WTC11 (cell line): ENCODE measurements around the gene SEMA4C. TPM values are rescaled to one million over a fixed set of nuclear protein-coding genes. Genes with fewer than 3 reads are reported as not detected.

ENCODE experiments used
- ATAC-seq: fragments of 200-7000 bp; cut with Tn5 transposase; 2 replicates; pipeline ENCODE4 v1.10.0; 2021; ENCODE audit warnings: mild to moderate bottlenecking, moderate library complexity
- CTCF ChIA-PET: fragments of 300-600 bp; sonication (Branson Sonifier 250); formaldehyde crosslinking; loops from one replicate; lab custom pipeline; 2021; ENCODE audit warnings: antibody characterized with exemption; lab: Charles Lee
- POLR2A ChIA-PET: fragments of 350-600 bp; sonication (Branson Sonifier 250); formaldehyde crosslinking; loops from one replicate; lab custom pipeline; 2021; ENCODE audit warnings: antibody characterized with exemption; lab: Charles Lee
- DNase-seq: peaks from one replicate; pipeline ENCODE4 v3.0.0; 2021; ENCODE audit warnings: low spot score
- H3K27ac Mint-ChIP-seq: 2 replicates; pipeline ENCODE4 v1.8.0; 2021; ENCODE audit warnings: mixed read lengths
- H3K27me3 Mint-ChIP-seq: 2 replicates; pipeline ENCODE4 v1.8.0; 2021; ENCODE audit warnings: low read depth, mild to moderate bottlenecking, moderate library complexity, mixed read lengths
- H3K36me3 Mint-ChIP-seq: 2 replicates; pipeline ENCODE4 v1.8.0; 2021; ENCODE audit warnings: mixed read lengths
- H3K4me1 Mint-ChIP-seq: 2 replicates; pipeline ENCODE4 v1.8.0; 2022; ENCODE audit warnings: mixed read lengths
- H3K4me3 Mint-ChIP-seq: 2 replicates; pipeline ENCODE4 v1.8.0; 2021; ENCODE audit warnings: mild to moderate bottlenecking, moderate library complexity, mixed read lengths
- H3K9me3 Mint-ChIP-seq: 2 replicates; pipeline ENCODE4 v1.8.0; 2021; ENCODE audit warnings: mixed read lengths
- CBFB ChIP-seq: sonication (generic); formaldehyde crosslinking; IDR thresholded peaks from 2 replicates; pipeline ENCODE4 v1.8.1; 2022; ENCODE audit warnings: mild to moderate bottlenecking, low read depth, missing genetic modification reagents
- ERG ChIP-seq: fragments of 250-450 bp; sonication (Bioruptor Pico); IDR thresholded peaks from 2 replicates; pipeline ENCODE4 v1.8.0; 2021; ENCODE audit warnings: mild to moderate bottlenecking
- ESRRA ChIP-seq: sonication (generic); formaldehyde crosslinking; IDR thresholded peaks from 2 replicates; pipeline ENCODE4 v1.8.1; 2022; ENCODE audit warnings: mild to moderate bottlenecking, missing genetic modification reagents, borderline replicate concordance
- FOXP1 ChIP-seq: sonication (generic); formaldehyde crosslinking; IDR thresholded peaks from 2 replicates; pipeline ENCODE4 v1.8.0; 2022; ENCODE audit warnings: missing genetic modification reagents, mild to moderate bottlenecking, moderate library complexity, borderline replicate concordance
- HMGXB4 ChIP-seq: sonication (generic); formaldehyde crosslinking; IDR thresholded peaks from 2 replicates; pipeline ENCODE4 v1.8.1; 2023; ENCODE audit warnings: mild to moderate bottlenecking, moderate library complexity, missing genetic modification reagents
- IRF1 ChIP-seq: sonication (generic); formaldehyde crosslinking; IDR thresholded peaks from 2 replicates; pipeline ENCODE4 v1.8.0; 2023; ENCODE audit warnings: missing genetic modification reagents
- JAZF1 ChIP-seq: fragments of 250-450 bp; sonication (Bioruptor Pico); IDR thresholded peaks from 2 replicates; pipeline ENCODE4 v1.9.0; 2021; ENCODE audit warnings: moderate library complexity, mild to moderate bottlenecking, inconsistent platforms
- KAT7 ChIP-seq: sonication (generic); formaldehyde crosslinking; IDR thresholded peaks from 2 replicates; pipeline ENCODE4 v1.8.1; 2023; ENCODE audit warnings: missing genetic modification reagents, mild to moderate bottlenecking, borderline replicate concordance
- MAX ChIP-seq: sonication (generic); formaldehyde crosslinking; IDR thresholded peaks from 2 replicates; pipeline ENCODE4 v1.8.0; 2022; ENCODE audit warnings: mild to moderate bottlenecking, missing genetic modification reagents
- MLX ChIP-seq: sonication (generic); formaldehyde crosslinking; IDR thresholded peaks from 2 replicates; pipeline ENCODE4 v1.8.1; 2023; ENCODE audit warnings: mild to moderate bottlenecking, missing genetic modification reagents, moderate library complexity
- MYBL2 ChIP-seq: sonication (generic); formaldehyde crosslinking; IDR thresholded peaks from 2 replicates; pipeline ENCODE4 v1.8.1; 2023; ENCODE audit warnings: mild to moderate bottlenecking, moderate library complexity, missing genetic modification reagents
- NR2C2 ChIP-seq: sonication (generic); formaldehyde crosslinking; IDR thresholded peaks from 2 replicates; pipeline ENCODE4 v1.8.0; 2022; ENCODE audit warnings: mild to moderate bottlenecking, missing genetic modification reagents
- PRDM15 ChIP-seq: sonication (generic); formaldehyde crosslinking; IDR thresholded peaks from 2 replicates; pipeline ENCODE4 v1.8.0; 2022; ENCODE audit warnings: missing genetic modification reagents
- PREB ChIP-seq: sonication (generic); formaldehyde crosslinking; IDR thresholded peaks from 2 replicates; pipeline ENCODE4 v1.8.1; 2022; ENCODE audit warnings: mild to moderate bottlenecking, missing genetic modification reagents, moderate library complexity, borderline replicate concordance
- ZNF121 ChIP-seq: sonication (generic); formaldehyde crosslinking; IDR thresholded peaks from 2 replicates; pipeline ENCODE4 v1.8.0; 2023; ENCODE audit warnings: missing genetic modification reagents
- ZNF219 ChIP-seq: sonication (generic); formaldehyde crosslinking; IDR thresholded peaks from 2 replicates; pipeline ENCODE4 v1.8.0; 2023; ENCODE audit warnings: missing genetic modification reagents, mild to moderate bottlenecking, borderline replicate concordance
- ZNF532 ChIP-seq: fragments of 250-450 bp; sonication (Bioruptor Pico); IDR thresholded peaks from 2 replicates; pipeline ENCODE4 v1.9.0; 2021; ENCODE audit warnings: mild to moderate bottlenecking, borderline replicate concordance
- ZNF671 ChIP-seq: fragments of 250-450 bp; sonication (Bioruptor Pico); IDR thresholded peaks from 2 replicates; pipeline ENCODE4 v1.8.0; 2021; ENCODE audit warnings: mild to moderate bottlenecking
- total RNA-seq: library from RNA; stranded (reverse); gene quantifications from 3 replicates; pipeline ENCODE4 v1.2.3, GENCODE V29; 2021

SEMA4C gene
- total RNA-seq, 1 experiment from 2014 or later = 81.6 TPM

GRCh38 chr2:96853321-96853720, 16.6 kb downstream of the SEMA4C start:
- TF ChIP-seq MAX (CRISPR knock-in tag) (no peak), ERG (CRISPR knock-in tag) (no peak), KAT7 (no peak), NR2C2 (no peak), MLX (CRISPR knock-in tag) (no peak), JAZF1 (no peak), HMGXB4 (CRISPR knock-in tag) (no peak)
- ChIA-PET POLR2A (no interaction called here), CTCF (interaction anchor here (1.2 to 1.8 kb wide), 2 partner anchors 11 to 98 kb away, joined by 4 to 5 read pairs; no protein-coding TSS in a partner anchor)
- Mint-ChIP-seq H3K27me3 (no peaks in the 10 kb centered on the region), H3K9me3 (no peaks in the 10 kb centered on the region), H3K4me3 (no peak overlapping the region), H3K4me1 (peaks cover 9% of the 10 kb centered on the region), H3K27ac (no peak overlapping the region), H3K36me3 (peaks cover 21% of the 10 kb centered on the region)
- ATAC-seq = no peak
- DNase-seq = no peak

- ChIA-PET POLR2A (no interaction called here), CTCF (interaction anchor here (0.6 to 1.8 kb wide), 2 partner anchors 98 to 100 kb away, joined by 3 to 5 read pairs; no protein-coding TSS in a partner anchor)
- Mint-ChIP-seq H3K27ac (no peak overlapping the region), H3K9me3 (no peaks in the 10 kb centered on the region), H3K36me3 (peaks cover 28% of the 10 kb centered on the region), H3K4me1 (peaks cover 9% of the 10 kb centered on the region), H3K4me3 (no peak overlapping the region), H3K27me3 (no peaks in the 10 kb centered on the region)
- ATAC-seq (no peak), DNase-seq (no peak)
- TF ChIP-seq IRF1 (CRISPR knock-in tag) (no peak), CBFB (CRISPR knock-in tag) (no peak), ZNF121 (CRISPR knock-in tag) (peak; percentile 72; the same call in 1 of the 2 replicates), ZNF671 (CRISPR knock-in tag) (no peak)
Measured at GRCh38 chr2:96852667-96853066, 17.2 kb downstream of the SEMA4C start.

GRCh38 chr2:96848264-96848663, 21.6 kb downstream of the SEMA4C start:
- no peak overlapping the region for H3K27ac Mint-ChIP-seq
- CTCF ChIA-PET = interaction anchor here (0.6 to 2.7 kb wide), 2 partner anchors 9 to 47 kb away, joined by 5 to 14 read pairs; partner anchors contain the start of gene ANKRD39
- 0 out of 2 replicates have a peak, but pooled peaks cover 2% of the 10 kb centered on the region for H3K4me1 Mint-ChIP-seq
- DNase-seq (no peak), ATAC-seq (no peak)
- H3K27me3 Mint-ChIP-seq = no peaks in the 10 kb centered on the region
- H3K4me3 Mint-ChIP-seq = no peak overlapping the region
- H3K9me3 Mint-ChIP-seq = no peaks in the 10 kb centered on the region
- POLR2A ChIA-PET = interaction anchor here (0.9 kb wide), 1 partner anchor 10 kb away, joined by 4 read pairs; no protein-coding TSS in a partner anchor
- peaks cover 28% of the 10 kb centered on the region for H3K36me3 Mint-ChIP-seq
- TF ChIP-seq MYBL2 (CRISPR knock-in tag) (no peak), PRDM15 (CRISPR knock-in tag) (no peak), ZNF532 (CRISPR knock-in tag) (no peak), ZNF219 (CRISPR knock-in tag) (no peak), ESRRA (CRISPR knock-in tag) (no peak), PREB (CRISPR knock-in tag) (no peak), FOXP1 (CRISPR knock-in tag) (no peak)
